HEK293 (cell line): ENCODE measurements around the gene HLA-DQB2.

ENCODE experiments used
- CTCF ChIA-PET: fragments of 350-600 bp; formaldehyde crosslinking; extraction: SDS; loops from one replicate; lab custom pipeline; 2021; ENCODE audit warnings: antibody characterized with exemption; lab: Yijun Ruan, JAX
- POLR2A ChIA-PET: fragments of 300-600 bp; formaldehyde crosslinking; extraction: SDS; loops from one replicate; lab custom pipeline; 2020; ENCODE audit warnings: antibody characterized with exemption, inconsistent platforms; lab: Yijun Ruan, JAX
- H3K27ac ChIP-seq: fragments of 200-500 bp; sonication (Bioruptor generic); 2 replicates; pipeline ENCODE4 v1.5.1; 2014; ENCODE audit warnings: low read depth, low read length, control low read depth, inconsistent platforms; ENCODE audit errors: extremely low read depth
- H3K36me3 ChIP-seq, 2 experiments: fragments of 200-500 bp in 1 of 2; sonication (Bioruptor generic) in 1 of 2; 1 replicate in 1 of 2; 2 replicates in 1 of 2; pipeline ENCODE4 v1.5.1; 2014 to 2017; ENCODE audit warnings: inconsistent platforms in 2 of 2, low read length in 2 of 2; ENCODE audit not compliant: control insufficient read depth in 2 of 2, insufficient read depth in 1 of 2
- H3K4me1 ChIP-seq: fragments of 200-500 bp; sonication (Bioruptor generic); 2 replicates; pipeline ENCODE4 v1.5.1; 2014; ENCODE audit warnings: mild to moderate bottlenecking, low read length, inconsistent platforms; ENCODE audit not compliant: control insufficient read depth, insufficient read depth
- H3K4me3 ChIP-seq: 2 replicates; pipeline ENCODE4 v1.5.1; 2011; ENCODE audit warnings: low read depth, mild to moderate bottlenecking, control low read depth, low read length, moderate library complexity
- H3K9me3 ChIP-seq: fragments of 200-500 bp; sonication (Bioruptor generic); 2 replicates; pipeline ENCODE4 v1.5.1; 2014; ENCODE audit warnings: low read depth, low read length, inconsistent platforms; ENCODE audit not compliant: control insufficient read depth, insufficient read depth
- BCL6B ChIP-seq: fragments of 450-650 bp; formaldehyde crosslinking; IDR thresholded peaks from 2 replicates; pipeline ENCODE4 v1.5.1; 2017; ENCODE audit warnings: missing biosample characterization, missing genetic modification characterization
- CTCF ChIP-seq: fragments of 450-650 bp; formaldehyde crosslinking; IDR thresholded peaks from 2 replicates; pipeline ENCODE4 v1.5.1; 2016; ENCODE audit warnings: missing biosample characterization, missing genetic modification characterization
- OSR2 ChIP-seq: fragments of 450-650 bp; formaldehyde crosslinking; IDR thresholded peaks from 2 replicates; pipeline ENCODE4 v1.5.1; 2016; ENCODE audit warnings: missing biosample characterization, missing genetic modification characterization
- SP2 ChIP-seq: fragments of 450-650 bp; formaldehyde crosslinking; IDR thresholded peaks from 2 replicates; pipeline ENCODE4 v1.5.1; 2016; ENCODE audit warnings: missing biosample characterization, missing genetic modification characterization
- SP3 ChIP-seq: fragments of 450-650 bp; formaldehyde crosslinking; IDR thresholded peaks from 2 replicates; pipeline ENCODE4 v1.5.1; 2016; ENCODE audit warnings: missing biosample characterization, missing genetic modification characterization
- TRIM28 ChIP-seq: IDR thresholded peaks from 2 replicates; pipeline ENCODE4 v1.6.1; 2011; ENCODE audit warnings: low read length, control low read depth, borderline replicate concordance
- TSHZ1 ChIP-seq: fragments of 450-650 bp; formaldehyde crosslinking; IDR thresholded peaks from 2 replicates; pipeline ENCODE4 v1.5.1; 2016; ENCODE audit warnings: missing biosample characterization, missing genetic modification characterization, borderline replicate concordance
- ZBTB11 ChIP-seq: fragments of 450-650 bp; formaldehyde crosslinking; conservative IDR thresholded peaks from 2 replicates; pipeline ENCODE4 v1.5.1; 2016; ENCODE audit warnings: low read depth, missing biosample characterization, missing genetic modification characterization
- ZNF114 ChIP-seq: fragments of 450-650 bp; formaldehyde crosslinking; IDR thresholded peaks from 2 replicates; pipeline ENCODE4 v1.5.0; 2017; ENCODE audit warnings: missing biosample characterization, missing genetic modification characterization
- ZNF157 ChIP-seq: fragments of 450-650 bp; formaldehyde crosslinking; IDR thresholded peaks from 2 replicates; pipeline ENCODE4 v1.5.1; 2016; ENCODE audit warnings: missing biosample characterization, missing genetic modification characterization
- ZNF16 ChIP-seq: fragments of 450-650 bp; formaldehyde crosslinking; IDR thresholded peaks from 2 replicates; pipeline ENCODE4 v1.5.1; 2016; ENCODE audit warnings: low read depth, missing biosample characterization, missing genetic modification characterization
- ZNF18 ChIP-seq: fragments of 450-650 bp; formaldehyde crosslinking; IDR thresholded peaks from 2 replicates; pipeline ENCODE4 v1.5.1; 2016; ENCODE audit warnings: missing biosample characterization, missing genetic modification characterization
- ZNF24 ChIP-seq: fragments of 450-650 bp; formaldehyde crosslinking; IDR thresholded peaks from 2 replicates; pipeline ENCODE4 v1.5.1; 2016; ENCODE audit warnings: missing biosample characterization, missing genetic modification characterization
- ZNF521 ChIP-seq: fragments of 450-650 bp; formaldehyde crosslinking; IDR thresholded peaks from 2 replicates; pipeline ENCODE4 v1.5.1; 2017; ENCODE audit warnings: missing biosample characterization, mild to moderate bottlenecking, missing genetic modification characterization
- ZNF596 ChIP-seq: fragments of 450-650 bp; IDR thresholded peaks from 2 replicates; pipeline ENCODE4 v1.5.0; 2018; ENCODE audit warnings: missing biosample characterization, mild to moderate bottlenecking, missing genetic modification characterization, moderate library complexity
- ZNF664 ChIP-seq: fragments of 450-650 bp; formaldehyde crosslinking; IDR thresholded peaks from 2 replicates; pipeline ENCODE4 v1.5.1; 2016; ENCODE audit warnings: missing biosample characterization, missing genetic modification characterization
- ZNF76 ChIP-seq: fragments of 450-650 bp; formaldehyde crosslinking; IDR thresholded peaks from 2 replicates; pipeline ENCODE4; 2016; ENCODE audit warnings: low read depth, missing biosample characterization, missing genetic modification characterization, borderline replicate concordance
- ZSCAN23 ChIP-seq: fragments of 450-650 bp; formaldehyde crosslinking; IDR thresholded peaks from 2 replicates; pipeline ENCODE4 v1.5.1; 2016; ENCODE audit warnings: missing biosample characterization, missing genetic modification characterization

HLA-DQB2 gene

GRCh38 chr6:32792901-32793435 lies 29.6 kb upstream of the HLA-DQB2 start:
- no peaks in the 10 kb centered on the region for H3K36me3 ChIP-seq
- H3K4me1 ChIP-seq, result no peaks in the 10 kb centered on the region
- no peak overlapping the region for H3K4me3 ChIP-seq
- no peak overlapping the region for H3K27ac ChIP-seq
- ChIA-PET POLR2A (no interaction called here), CTCF (interaction anchor here (0.6 to 3.3 kb wide), 15 partner anchors 13 to 674 kb away, joined by 3 to 24 read pairs (median 4); partner anchors contain the start of gene TAP2)
- TF ChIP-seq TRIM28 (no peak), ZNF596 (tag by site-specific recombination) (no peak), ZBTB11 (tag by site-specific recombination) (no peak), SP2 (tag by site-specific recombination) (no peak), BCL6B (tag by site-specific recombination) (no peak), OSR2 (tag by site-specific recombination) (no peak), ZSCAN23 (no peak), ZNF114 (tag by site-specific recombination) (no peak), ZNF157 (no peak), ZNF76 (no peak), TSHZ1 (tag by site-specific recombination) (no peak), ZNF521 (tag by site-specific recombination) (no peak), ZNF18 (no peak), SP3 (no peak), ZNF16 (no peak), ZNF664 (tag by site-specific recombination) (no peak), ZNF24 (tag by site-specific recombination) (no peak), CTCF (no peak)
- H3K9me3 ChIP-seq, result no peaks in the 10 kb centered on the region
